Retinal pigment epithelial cell (primary cell): ENCODE data around the gene RBP4.
"Not testable (repeated sequence)": the region's sequence is repeated elsewhere in the genome, so short reads cannot be mapped to it uniquely, and the experiment has no call there.

Source experiments
- DNase-seq: peaks from one replicate; pipeline ENCODE4 v3.0.0-alpha.2; 2010; ENCODE audit warnings: low read depth
- H3K4me3 ChIP-seq: 2 replicates; pipeline ENCODE4 v1.5.1; 2011; ENCODE audit warnings: mild to moderate bottlenecking, low read length, control low read depth, moderate library complexity
- CTCF ChIP-seq: conservative IDR thresholded peaks from 2 replicates; pipeline ENCODE4 v1.5.1; 2011; ENCODE audit warnings: low read depth, low read length, control low read depth, inconsistent platforms

RBP4 gene

GRCh38 chr10:93554316-93554663, 46.7 kb downstream of the RBP4 start:
- no peak for DNase-seq
- H3K4me3 ChIP-seq = no peak overlapping the region
- TF ChIP-seq CTCF = no peak

GRCh38 chr10:93553482-93554315, 47.3 kb downstream of the RBP4 start:
- no peak overlapping the region for H3K4me3 ChIP-seq
- no peak for TF ChIP-seq CTCF
- no peak for DNase-seq

DNA sequence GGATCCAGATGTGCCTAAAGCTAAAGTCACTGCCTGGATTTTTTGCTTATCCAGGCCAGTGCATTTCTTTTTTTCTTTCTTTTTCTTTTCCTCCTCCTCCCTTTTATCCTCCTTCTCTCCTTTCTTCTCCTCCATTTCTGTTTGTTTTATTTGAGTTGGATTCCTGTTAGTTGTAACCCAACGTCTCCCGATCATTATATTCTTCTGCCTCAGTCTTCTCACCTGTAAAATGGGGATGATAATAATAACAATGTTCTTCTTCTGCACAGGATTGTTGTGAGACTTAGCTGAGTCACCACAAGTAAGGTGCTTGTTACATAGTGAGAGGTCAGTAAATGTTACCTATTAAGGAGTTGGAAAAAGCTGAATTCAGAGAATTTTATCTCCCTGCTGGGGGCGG, 48.3 kb downstream of the RBP4 start:
- no peak for TF ChIP-seq CTCF
- H3K4me3 ChIP-seq = no peak overlapping the region
- DNase-seq = no peak

- H3K4me3 ChIP-seq = no peak overlapping the region
- DNase-seq = no peak
- TF ChIP-seq CTCF = no peak
Measured at GRCh38 chr10:93550606-93551005, 50.4 kb downstream of the RBP4 start.

DNA sequence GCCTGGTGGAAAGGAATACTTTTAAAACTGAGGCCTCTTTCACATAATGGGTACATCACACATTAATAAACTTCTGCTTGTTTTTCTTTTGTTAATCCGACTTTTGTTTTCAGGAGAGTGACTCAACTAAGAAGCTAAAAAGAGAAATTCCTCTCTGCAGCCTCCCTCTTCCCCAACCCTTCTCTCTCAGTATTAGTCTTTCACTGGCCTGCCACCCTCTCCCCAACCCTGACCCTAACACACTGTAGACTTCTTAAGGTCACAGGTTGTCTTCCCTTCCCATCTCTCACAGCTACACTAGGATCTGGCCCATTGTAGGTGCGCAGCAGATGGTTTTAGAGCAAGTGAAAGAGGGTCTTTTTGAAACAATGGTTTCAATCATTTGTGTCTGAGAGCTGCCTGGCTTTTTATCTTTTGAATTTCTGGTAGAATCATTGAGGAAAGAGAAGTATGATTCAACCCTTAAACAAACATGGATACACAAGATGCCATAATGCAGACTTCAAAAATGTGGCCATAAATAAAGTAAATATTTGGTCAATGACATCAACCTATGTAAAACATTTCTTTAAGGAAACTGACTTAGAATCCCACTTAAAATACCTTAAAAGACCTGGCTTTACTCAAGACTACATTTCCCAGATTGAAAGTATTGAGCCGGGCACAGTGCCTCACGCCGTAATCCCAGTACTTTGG, 52.5 kb downstream of the RBP4 start:
- no peak overlapping the region for H3K4me3 ChIP-seq

DNA sequence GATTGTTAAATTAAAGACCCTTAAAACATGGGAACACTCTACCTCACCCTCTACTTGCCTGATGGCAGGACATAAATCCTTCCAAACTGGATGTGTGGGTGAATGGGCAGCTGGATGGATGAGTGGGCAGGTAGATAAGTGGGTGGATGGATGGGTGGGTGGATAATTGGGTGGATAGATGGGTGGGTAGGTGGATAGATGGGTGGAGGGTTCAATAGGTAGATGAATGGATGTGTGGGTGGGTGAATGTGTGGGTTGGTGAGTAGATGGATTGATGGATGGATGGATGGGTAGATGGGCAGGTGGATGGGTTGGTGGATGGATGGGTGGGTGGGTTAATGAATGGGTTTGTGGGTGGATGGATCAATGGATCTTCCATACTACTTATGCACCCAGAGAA, 53.5 kb downstream of the RBP4 start:
- H3K4me3 ChIP-seq = no peak overlapping the region
- no peak for DNase-seq
- TF ChIP-seq CTCF = no peak

More for the DNA sequence above, 52.5 kb downstream of the RBP4 start:
- TF ChIP-seq CTCF = no peak
- DNase-seq = no peak

DNA sequence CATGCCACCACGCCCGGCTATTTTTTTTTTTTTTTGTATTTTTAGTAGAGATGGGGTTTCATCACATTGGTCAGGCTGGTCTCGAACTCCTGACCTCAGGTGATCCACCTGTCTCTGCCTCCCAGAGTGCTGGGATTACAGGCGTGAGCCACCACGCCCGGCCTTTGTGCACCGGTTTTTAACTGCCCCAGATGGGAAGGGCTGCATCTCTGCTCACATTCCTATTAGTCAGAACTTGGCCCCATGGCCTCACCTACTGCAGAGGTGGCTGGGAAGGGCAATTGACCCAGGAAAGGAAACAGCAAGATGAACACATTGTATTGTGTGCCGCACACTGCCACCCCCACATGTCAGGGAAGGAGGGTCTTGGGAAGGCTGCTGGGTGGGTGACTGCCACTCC, 54.0 kb downstream of the RBP4 start:
- not testable (repeated sequence) for DNase-seq, H3K4me3 ChIP-seq
